B cell (primary cell): Measurements from ENCODE around the gene ZNF335. TPM values are rescaled to one million over a fixed set of nuclear protein-coding genes. Genes with fewer than 3 reads are reported as not detected.
"Not testable (repeated sequence)": the region's sequence is repeated elsewhere in the genome, so short reads cannot be mapped to it uniquely, and the experiment has no call there.

Experiments
- ATAC-seq: fragments of 200-7000 bp; cut with Tn5 transposase; one replicate; pipeline ENCODE4 v1.10.0; 2021; ENCODE audit warnings: low read depth, mild to moderate bottlenecking, moderate number of reproducible peaks, moderate library complexity
- CTCF ChIA-PET: fragments of 350-600 bp; sonication (Branson Sonifier 250); formaldehyde crosslinking; loops from one replicate; lab custom pipeline; 2021; ENCODE audit warnings: antibody characterized with exemption, inconsistent platforms; lab: Charles Lee
- POLR2A ChIA-PET: fragments of 350-600 bp; sonication (Branson Sonifier 250); formaldehyde crosslinking; loops from one replicate; lab custom pipeline; 2021; ENCODE audit warnings: antibody characterized with exemption; lab: Charles Lee
- DNase-seq: peaks from one replicate; pipeline ENCODE4 v3.0.0; 2013
- H2AFZ ChIP-seq: 2 replicates; pipeline ENCODE4 v1.6.1; 2012; ENCODE audit warnings: mild to moderate bottlenecking, low read depth, low read length; ENCODE audit not compliant: insufficient read depth, poor library complexity, severe bottlenecking
- H3K27ac ChIP-seq, 2 donors: 1 replicate in 1 of 2; 2 replicates in 1 of 2; pipeline ENCODE4 v1.5.1; 2012 to 2013; ENCODE audit warnings: low read length in 2 of 2, mild to moderate bottlenecking in 2 of 2, moderate library complexity in 1 of 2
- H3K27me3 ChIP-seq, 4 experiments: fragments of 200-600 bp in 1 of 4; sonication (generic) in 1 of 4; replicated peaks in 1 of 4; 1 replicate in 2 of 4; 2 replicates in 2 of 4; pipeline versions ENCODE4 v1.6.1 to v1.7.0; 2013 to 2016; ENCODE audit warnings: low read length in 3 of 4, mild to moderate bottlenecking in 2 of 4, mixed read lengths in 1 of 4, moderate library complexity in 1 of 4; ENCODE audit not compliant: insufficient read depth in 4 of 4, control insufficient read depth in 3 of 4; ENCODE audit errors: control extremely low read depth in 1 of 4
- H3K36me3 ChIP-seq, 2 experiments: replicated peaks in 1 of 2; 1 replicate in 1 of 2; 2 replicates in 1 of 2; pipeline versions ENCODE4 v1.6.1 to v1.7.1; 2013; ENCODE audit warnings: low read length in 1 of 2; ENCODE audit not compliant: insufficient read depth in 2 of 2, control insufficient read depth in 1 of 2; ENCODE audit errors: control extremely low read depth in 1 of 2, extremely low read depth in 1 of 2
- H3K4me1 ChIP-seq, 2 donors: fragments of 200-600 bp in 1 of 2; sonication (generic) in 1 of 2; 1 replicate in 1 of 2; 2 replicates in 1 of 2; pipeline versions ENCODE4 v1.5.1 to v1.6.1; 2013 to 2017; ENCODE audit warnings: low read length in 2 of 2; ENCODE audit not compliant: control insufficient read depth in 2 of 2, insufficient read depth in 2 of 2
- H3K4me2 ChIP-seq: replicated peaks from 2 replicates; pipeline ENCODE3; 2012; ENCODE audit warnings: mild to moderate bottlenecking, low read depth, low read length; ENCODE audit not compliant: poor library complexity, severe bottlenecking
- H3K4me3 ChIP-seq, 5 experiments: fragments of 200-600 bp in 1 of 5; sonication (generic) in 1 of 5; 1 replicate in 3 of 5; 2 replicates in 2 of 5; pipeline versions ENCODE4 v1.5.1 to v1.7.0; 2011 to 2016; ENCODE audit warnings: low read length in 4 of 5, mild to moderate bottlenecking in 4 of 5, low read depth in 2 of 5, control low read depth in 1 of 5, moderate library complexity in 1 of 5; ENCODE audit not compliant: insufficient read depth in 1 of 5; ENCODE audit errors: control extremely low read depth in 1 of 5, extremely low read depth in 1 of 5
- H3K79me2 ChIP-seq: fragments of 200-600 bp; sonication (generic); one replicate; pipeline ENCODE4 v1.6.0; 2016; ENCODE audit warnings: low read length; ENCODE audit not compliant: control insufficient read depth, insufficient read depth
- H3K9ac ChIP-seq: fragments of 200-600 bp; sonication (generic); 2 replicates; pipeline ENCODE4 v1.6.1; 2017; ENCODE audit warnings: mild to moderate bottlenecking, low read length, moderate library complexity
- H3K9me3 ChIP-seq, 3 donors: one replicate each; pipeline versions ENCODE4 v1.6.1 to v1.7.1; 2013; ENCODE audit warnings: low read length in 2 of 3; ENCODE audit not compliant: control insufficient read depth in 2 of 3, insufficient read depth in 1 of 3; ENCODE audit errors: control extremely low read depth in 1 of 3
- H4K20me1 ChIP-seq: 2 replicates; pipeline ENCODE4 v1.6.0; 2012; ENCODE audit warnings: mild to moderate bottlenecking, low read length; ENCODE audit not compliant: insufficient read depth, control insufficient read depth, poor library complexity, severe bottlenecking
- H3K27ac Mint-ChIP-seq: one replicate; pipeline ENCODE4 v1.8.0; 2021; ENCODE audit warnings: mixed read lengths
- H3K27me3 Mint-ChIP-seq: one replicate; pipeline ENCODE4 v1.8.0; 2021; ENCODE audit warnings: mixed read lengths
- H3K4me1 Mint-ChIP-seq: one replicate; pipeline ENCODE4 v1.8.0; 2021; ENCODE audit warnings: mixed read lengths
- H3K4me3 Mint-ChIP-seq: one replicate; pipeline ENCODE4 v1.8.0; 2021; ENCODE audit warnings: mixed read lengths
- H3K9me3 Mint-ChIP-seq: one replicate; pipeline ENCODE4 v1.8.0; 2022; ENCODE audit warnings: mixed read lengths; ENCODE audit not compliant: insufficient read depth
- CTCF ChIP-seq: fragments of 200-600 bp; IDR thresholded peaks from one replicate; pipeline ENCODE4 v1.8.0; 2022; ENCODE audit warnings: antibody characterized with exemption, mild to moderate bottlenecking
- EZH2 ChIP-seq: IDR thresholded peaks from 2 replicates; pipeline ENCODE4 v1.6.1; 2012; ENCODE audit warnings: borderline replicate concordance, low read depth, mild to moderate bottlenecking, moderate library complexity, low read length; ENCODE audit not compliant: insufficient read depth, poor library complexity, severe bottlenecking
- WGBS: methylation state at CpG from one replicate; pipeline ENCODE4 v1.1.5; 2013; ENCODE audit warnings: missing lambda C conversion rate; ENCODE audit not compliant: insufficient coverage; 5-methylcytosine and 5-hydroxymethylcytosine counted together
- intact Hi-C: fragments of 100-400 bp; cut with micrococcal nuclease; formaldehyde crosslinking; loops from one replicate; pipeline ENCODE4 v1.10.0; 2022
- polyA plus RNA-seq: library from polyadenylated mRNA; depleted of rRNA; stranded (reverse); fragments of >200 nt; gene quantifications from 2 replicates; pipeline ENCODE4 v1.2.3, GENCODE V29; 2012
- total RNA-seq, 2 donors: library from RNA; stranded (reverse); fragments of 120-200 nt in 1 of 2; gene quantifications; 1 replicate in 1 of 2; 2 replicates in 1 of 2; pipeline versions ENCODE4 v1.2.3 to v1.2.4, GENCODE V29; 2013 to 2022

Gene ZNF335
- total and polyA plus RNA-seq, 2 donors (not counting 1 experiment from before 2014, with no cell fraction given), result 62.3 to 62.7 TPM

- Histone ChIP-seq H2AFZ (peak overlapping the region; percentile 81), H3K4me3 (peak overlapping the region; percentile 84 to 100 (median 92)), H3K27ac (peak overlapping the region; percentile 99), H3K9ac (peak overlapping the region; percentile 99), H3K4me2 (peak overlapping the region; percentile 85), H3K36me3 (peaks cover 0 to 17% of the 10 kb centered on the region in 2 experiments), H3K27me3 (no peaks in the 10 kb centered on the region), H4K20me1 (peaks cover 16% of the 10 kb centered on the region), H3K4me1 (peaks cover 12 to 19% of the 10 kb centered on the region in 2 donors), H3K9me3 (no peaks in the 10 kb centered on the region), H3K79me2 (peaks cover 38% of the 10 kb centered on the region)
- H3K4me1 Mint-ChIP-seq, result peaks cover 27% of the 10 kb centered on the region
- intact Hi-C loops, result loop anchor here (1.0 to 2.0 kb wide), 2 partner anchors 22 to 155 kb away; partner anchors contain the start of gene NCOA5
- ATAC-seq (no peak), DNase-seq (no peak)
- ChIA-PET POLR2A (interaction anchor here (2.1 to 3.7 kb wide), 6 partner anchors 16 to 52 kb away, joined by 10 to 62 read pairs (median 20); partner anchors contain the start of genes CTSA, NEURL2, PLTP and ZNF335), CTCF (interaction anchor here (0.7 to 4.9 kb wide), 7 partner anchors 30 to 432 kb away, joined by 3 to 44 read pairs (median 5); partner anchors contain the start of genes CTSA, NEURL2, ZNF335 and ZSWIM1)
- no peak for TF ChIP-seq EZH2
- TF ChIP-seq CTCF, result no peak
- no peaks in the 10 kb centered on the region for H3K27me3 Mint-ChIP-seq
- H3K27ac Mint-ChIP-seq, result peak overlapping the region; percentile 96
- H3K4me3 Mint-ChIP-seq, result peak overlapping the region; percentile 96
- no peaks in the 10 kb centered on the region for H3K9me3 Mint-ChIP-seq
- 15% methylated on average over 17 of the region's 22 CpGs for WGBS
These were observed 38.5 kb downstream of the ZNF335 start for GRCh38 chr20:45933266-45934045.

GRCh38 chr20:45931680-45932079 lies 40.3 kb downstream of the ZNF335 start:
- 95% methylated on average over 17 of the region's 17 CpGs for WGBS
- H3K9me3 Mint-ChIP-seq, H3K36me3 ChIP-seq, H3K27ac ChIP-seq, H3K9me3 ChIP-seq, H3K9ac ChIP-seq, H3K27me3 ChIP-seq, ATAC-seq, H3K4me2 ChIP-seq, H3K27ac Mint-ChIP-seq, CTCF ChIA-PET, H4K20me1 ChIP-seq, intact Hi-C loops, POLR2A ChIA-PET, H2AFZ ChIP-seq, H3K27me3 Mint-ChIP-seq, H3K4me3 Mint-ChIP-seq, H3K4me3 ChIP-seq, DNase-seq: not testable (repeated sequence)
- Histone ChIP-seq H3K4me1 (peaks cover 12 to 15% of the 10 kb centered on the region in 2 donors), H3K79me2 (peaks cover 20% of the 10 kb centered on the region)
- H3K4me1 Mint-ChIP-seq, result peaks cover 15% of the 10 kb centered on the region
